Lower leg skin (tissue), 3 donors: ENCODE data around the gene RBM45.

Source experiments
- CTCF ChIP-seq, 3 donors: fragments of 450-650 bp; IDR thresholded peaks; one replicate each; pipeline ENCODE4 v1.5.1; 2016; ENCODE audit warnings: antibody characterized with exemption in 3 of 3, mild to moderate bottlenecking in 3 of 3, moderate library complexity in 2 of 3
- POLR2A ChIP-seq, 2 donors: fragments of 450-650 bp; IDR thresholded peaks; one replicate each; pipeline ENCODE4 v1.6.1; 2016 to 2017; ENCODE audit warnings: antibody characterized with exemption in 2 of 2, mild to moderate bottlenecking in 1 of 2, moderate library complexity in 1 of 2

DNA sequence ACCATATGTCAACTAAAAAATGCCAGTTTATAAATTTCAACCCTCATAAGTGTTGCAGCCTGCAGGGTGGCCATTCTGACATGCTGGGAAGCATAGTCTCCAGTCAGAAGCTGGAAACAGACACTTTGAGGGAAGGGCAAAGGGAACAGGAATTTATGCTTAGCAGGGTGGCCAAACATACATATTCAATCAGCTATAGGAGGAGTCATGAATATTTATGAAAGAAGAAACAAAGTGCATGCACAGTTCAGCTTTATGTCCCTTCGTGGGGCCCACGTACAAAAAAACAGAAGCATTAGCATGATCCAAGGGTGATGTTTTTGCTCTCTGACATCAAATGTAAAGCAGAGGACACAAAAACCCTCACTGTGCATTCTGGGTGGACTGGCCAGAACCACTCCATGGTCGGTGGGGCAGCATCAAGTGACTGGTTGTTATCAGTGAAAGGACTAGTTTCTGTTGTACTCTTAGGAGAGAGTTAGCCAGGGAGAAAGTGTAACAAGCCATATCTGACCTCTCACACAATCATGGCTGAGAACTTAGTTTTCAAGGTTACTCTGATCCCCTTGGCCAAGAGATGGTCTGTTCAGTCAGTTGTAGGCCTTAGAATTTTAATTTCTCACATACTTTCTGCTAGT lies 29.7 kb upstream of the RBM45 start:
- no peak for TF ChIP-seq CTCF (IDR thresholded peaks at IDR 0.05)
- no peak for TF ChIP-seq POLR2A (IDR thresholded peaks at IDR 0.05)
